Stimulated activated CD4-positive, alpha-beta T cell treated with anti-CD3 and anti-CD28 coated beads, Interleukin-1b, Interleukin-23, amount 100 ng/mL, for 1 hour (primary cell): Measurements from ENCODE around the gene ZBTB45.

Source experiments
- DNase-seq, 2 donors: peaks; one replicate each; pipeline ENCODE4 v3.0.0-alpha.2; 2020; ENCODE audit warnings: low read depth in 2 of 2

ZBTB45 gene

GRCh38 chr19:58538257-58539168 lies 18.9 kb upstream of the ZBTB45 start:
- no peak for DNase-seq

- no peak for DNase-seq
Observed at GRCh38 chr19:58536852-58537798, 17.5 kb upstream of the ZBTB45 start.

GRCh38 chr19:58535857-58536256 lies 16.2 kb upstream of the ZBTB45 start:
- no peak for DNase-seq

- DNase-seq: no peak
Observed at GRCh38 chr19:58531034-58531840, 11.6 kb upstream of the ZBTB45 start.

GRCh38 chr19:58529405-58529804 lies 9.8 kb upstream of the ZBTB45 start:
- DNase-seq: no peak

GRCh38 chr19:58522709-58523108 lies 3.1 kb upstream of the ZBTB45 start:
- DNase-seq: no peak

GRCh38 chr19:58521651-58522050 lies 2.0 kb upstream of the ZBTB45 start:
- DNase-seq: no peak

- DNase-seq: no peak
Observed at GRCh38 chr19:58520257-58520599, 618 bp upstream of the ZBTB45 start.

GRCh38 chr19:58519087-58519354 lies 589 bp downstream of the ZBTB45 start:
- DNase-seq: no peak

GRCh38 chr19:58518256-58519086 lies 1.1 kb downstream of the ZBTB45 start:
- no peak for DNase-seq

- DNase-seq: no peak
Observed at GRCh38 chr19:58516964-58517833, 2.4 kb downstream of the ZBTB45 start.

- no peak for DNase-seq
Observed at GRCh38 chr19:58516246-58516836, 3.3 kb downstream of the ZBTB45 start.

- no peak for DNase-seq
Observed at GRCh38 chr19:58515259-58515658, 4.4 kb downstream of the ZBTB45 start.

GRCh38 chr19:58514564-58515022 lies 5.0 kb downstream of the ZBTB45 start:
- DNase-seq: no peak

GRCh38 chr19:58513694-58514563 lies 5.7 kb downstream of the ZBTB45 start:
- DNase-seq: peak; percentile 88 to 89

GRCh38 chr19:58513213-58513693 lies 6.4 kb downstream of the ZBTB45 start:
- DNase-seq: no peak

- DNase-seq: no peak
Observed at GRCh38 chr19:58511353-58512208, 8.0 kb downstream of the ZBTB45 start, which contains the start of gene SLC27A5. SLC27A5 (minus strand) TSS chr19:58511992; CDS start chr19:58511955, 37 bp downstream.
